GM12801 (cell line): ENCODE measurements around the gene PYHIN1.

Source experiments
- CTCF ChIP-seq: IDR thresholded peaks from one replicate; pipeline ENCODE4 v1.5.1; 2011; ENCODE audit warnings: control low read depth; ENCODE audit not compliant: insufficient read length; ENCODE audit errors: extremely low read depth

PYHIN1 gene

GRCh38 chr1:158932171-158932570 is 819 bp downstream of the PYHIN1 start:
- TF ChIP-seq CTCF = no peak

- TF ChIP-seq CTCF = no peak
Measured at GRCh38 chr1:158933621-158934020, 2.3 kb downstream of the PYHIN1 start.

GRCh38 chr1:158939180-158939579 is 7.8 kb downstream of the PYHIN1 start:
- no peak for TF ChIP-seq CTCF

- TF ChIP-seq CTCF = no peak
Measured at GRCh38 chr1:158941317-158941716, 10.0 kb downstream of the PYHIN1 start.

- TF ChIP-seq CTCF = no peak
Measured at GRCh38 chr1:158942490-158942889, 11.1 kb downstream of the PYHIN1 start.

GRCh38 chr1:158943059-158943458 is 11.7 kb downstream of the PYHIN1 start:
- no peak for TF ChIP-seq CTCF

- no peak for TF ChIP-seq CTCF
Measured at GRCh38 chr1:158945061-158945460, 13.7 kb downstream of the PYHIN1 start.

GRCh38 chr1:158946785-158947184 is 15.4 kb downstream of the PYHIN1 start:
- TF ChIP-seq CTCF = no peak
